Activated CD8-positive, alpha-beta memory T cell treated with anti-CD3 and anti-CD28 coated beads, Interleukin-2, amount 50 U/mL, for 1 hour (primary cell): ENCODE measurements around the gene ANXA3.

ENCODE experiments used
- DNase-seq: peaks from one replicate; pipeline ENCODE4 v3.0.0-alpha.2; 2020; ENCODE audit errors: extremely low read depth

ANXA3 gene

GRCh38 chr4:78644744-78645330, 93.3 kb downstream of the ANXA3 start:
- DNase-seq, result no peak

- no peak for DNase-seq
These were observed 94.5 kb downstream of the ANXA3 start for GRCh38 chr4:78645853-78646757.

- no peak for DNase-seq
These were observed 95.7 kb downstream of the ANXA3 start for GRCh38 chr4:78647272-78647671.

- DNase-seq, result no peak
These were observed 97.2 kb downstream of the ANXA3 start for GRCh38 chr4:78648640-78649363.

GRCh38 chr4:78650106-78651024, 98.8 kb downstream of the ANXA3 start:
- no peak for DNase-seq

- no peak for DNase-seq
These were observed 99.8 kb downstream of the ANXA3 start for GRCh38 chr4:78651250-78651860.

- DNase-seq, result no peak
These were observed 100.8 kb downstream of the ANXA3 start for GRCh38 chr4:78652282-78652876.

GRCh38 chr4:78653655-78654054, 102.1 kb downstream of the ANXA3 start:
- no peak for DNase-seq

GRCh38 chr4:78654807-78655206, 103.2 kb downstream of the ANXA3 start:
- no peak for DNase-seq

- no peak for DNase-seq
These were observed 105.4 kb downstream of the ANXA3 start for GRCh38 chr4:78656968-78657445.

- no peak for DNase-seq
These were observed 107.7 kb downstream of the ANXA3 start for GRCh38 chr4:78659264-78659663.

GRCh38 chr4:78659665-78660064, 108.1 kb downstream of the ANXA3 start:
- DNase-seq, result no peak
